ENCODE data around the gene ARHGAP25. TPM values are rescaled to one million over a fixed set of nuclear protein-coding genes. Genes with fewer than 3 reads are reported as not detected.
"Not testable (repeated sequence)": the region's sequence is repeated elsewhere in the genome, so short reads cannot be mapped to it uniquely, and the experiment has no call there.

Gene ARHGAP25
- total RNA-seq, 4 donors from 2014 or later: 2.2 to 11.6 (median 7.2) TPM

GRCh38 chr2:68798569-68798968 is 64.0 kb downstream of the ARHGAP25 start:
- Histone ChIP-seq H3K27me3 (no peaks in the 10 kb centered on the region), H3K4me1 (peaks cover 0 to 7% (median 0%) of the 10 kb centered on the region in 4 donors), H3K36me3 (no peaks in the 10 kb centered on the region), H3K4me3 (no peak overlapping the region), H3K27ac (no peak overlapping the region), H3K9me3 (no peaks in the 10 kb centered on the region)
- in situ Hi-C loops (cut with MboI; ENCODE audit: low pct_ligation_motif_present in 1 of 4, low pct_unique_long_range_greater_than_20kb in 1 of 4, low sequenced_read_pairs in 3 of 4) (no loop called here), intact Hi-C loops (cut with DNase I; ENCODE audit: low total_unique reads) (no loop called here)
- DNase-seq: no peak
- no peak for TF ChIP-seq POLR2AphosphoS5 (IDR thresholded peaks at IDR 0.05)
- no peak for TF ChIP-seq CTCF (IDR thresholded peaks at IDR 0.05)

GRCh38 chr2:68799140-68800026 is 64.8 kb downstream of the ARHGAP25 start:
- intact Hi-C loops (cut with DNase I; ENCODE audit: low total_unique reads): no loop called here
- in situ Hi-C loops (cut with MboI; ENCODE audit: low pct_ligation_motif_present in 1 of 4, low pct_unique_long_range_greater_than_20kb in 1 of 4, low sequenced_read_pairs in 3 of 4): no loop called here
- TF ChIP-seq POLR2AphosphoS5 (IDR thresholded peaks at IDR 0.05) (no peak), EP300 (IDR thresholded peaks at IDR 0.05; ENCODE audit: low read depth) (no peak), CTCF (IDR thresholded peaks at IDR 0.05) (no peak), POLR2A (IDR thresholded peaks at IDR 0.05) (no peak)
- Histone ChIP-seq H3K27ac (no peak overlapping the region), H3K9me3 (no peaks in the 10 kb centered on the region), H3K4me1 (peaks cover 0 to 7% (median 0%) of the 10 kb centered on the region in 4 donors), H3K27me3 (no peaks in the 10 kb centered on the region), H3K4me3 (no peak overlapping the region), H3K36me3 (no peaks in the 10 kb centered on the region)
- WGBS, 2 donors (ENCODE audit: low coverage in 1 of 2): 60 to 88% methylated on average over 1 to 14 of the region's 14 CpGs
- DNase-seq: no peak

- TF ChIP-seq POLR2A (IDR thresholded peaks at IDR 0.05): no peak
- TF ChIP-seq POLR2AphosphoS5 (IDR thresholded peaks at IDR 0.05): no peak
- no peak for TF ChIP-seq CTCF (IDR thresholded peaks at IDR 0.05)
- TF ChIP-seq EP300 (IDR thresholded peaks at IDR 0.05; ENCODE audit: low read depth): no peak
- in situ Hi-C loops (cut with MboI; ENCODE audit: low pct_ligation_motif_present in 1 of 4, low pct_unique_long_range_greater_than_20kb in 1 of 4, low sequenced_read_pairs in 3 of 4) (no loop called here), intact Hi-C loops (cut with DNase I; ENCODE audit: low total_unique reads) (no loop called here)
- no peak overlapping the region for H3K27ac ChIP-seq
- H3K9me3 ChIP-seq: no peaks in the 10 kb centered on the region
- 83 to 92% methylated on average over 1 to 4 of the region's 4 CpGs for WGBS, 2 donors (ENCODE audit: low coverage in 1 of 2)
- DNase-seq: no peak
- no peak overlapping the region for H3K4me3 ChIP-seq
- no peaks in the 10 kb centered on the region for H3K27me3 ChIP-seq
- H3K4me1 ChIP-seq: peaks cover 0 to 7% (median 0%) of the 10 kb centered on the region in 4 donors
- no peaks in the 10 kb centered on the region for H3K36me3 ChIP-seq
Observed at GRCh38 chr2:68800027-68800401, 65.4 kb downstream of the ARHGAP25 start.

- Histone ChIP-seq H3K4me3 (no peak overlapping the region), H3K9me3 (no peaks in the 10 kb centered on the region), H3K4me1 (peaks cover 0 to 7% (median 0%) of the 10 kb centered on the region in 4 donors), H3K27me3 (no peaks in the 10 kb centered on the region), H3K36me3 (no peaks in the 10 kb centered on the region), H3K27ac (no peak overlapping the region)
- intact Hi-C loops (cut with DNase I; ENCODE audit: low total_unique reads): no loop called here
- WGBS, 2 donors (ENCODE audit: low coverage in 1 of 2): 89 to 93% methylated on average over 2 of the region's 2 CpGs
- DNase-seq: no peak
- TF ChIP-seq EP300 (IDR thresholded peaks at IDR 0.05; ENCODE audit: low read depth) (no peak), POLR2A (IDR thresholded peaks at IDR 0.05) (no peak), POLR2AphosphoS5 (IDR thresholded peaks at IDR 0.05) (no peak), CTCF (IDR thresholded peaks at IDR 0.05) (no peak)
- in situ Hi-C loops (cut with MboI; ENCODE audit: low pct_ligation_motif_present in 1 of 4, low pct_unique_long_range_greater_than_20kb in 1 of 4, low sequenced_read_pairs in 3 of 4): no loop called here
Observed at GRCh38 chr2:68800517-68800916, 65.9 kb downstream of the ARHGAP25 start.

- H3K9me3 ChIP-seq; H3K4me3 ChIP-seq; H3K27ac ChIP-seq; H3K36me3 ChIP-seq; H3K4me1 ChIP-seq; intact Hi-C loops (cut with DNase I; ENCODE audit: low total_unique reads); DNase-seq; H3K27me3 ChIP-seq; in situ Hi-C loops (cut with MboI; ENCODE audit: low pct_ligation_motif_present in 1 of 4, low pct_unique_long_range_greater_than_20kb in 1 of 4, low sequenced_read_pairs in 3 of 4): not testable (repeated sequence)
- 86 to 91% methylated on average over 8 of the region's 9 CpGs for WGBS, 2 donors (ENCODE audit: low coverage in 1 of 2)
Observed at GRCh38 chr2:68802161-68802560, 67.5 kb downstream of the ARHGAP25 start.
